Measurements from ENCODE around the gene NKX2-2.
A peak's percentile ranks its signal among the peaks of the same experiment; 100 is the strongest.

- TF ChIP-seq CTCF (IDR thresholded peaks at IDR 0.05; ENCODE audit: insufficient read depth, low read depth, low read length) (no peak), EZH2 (IDR thresholded peaks at IDR 0.05; ENCODE audit: insufficient read depth, low read length) (peak; percentile 88)
Measured at GRCh38 chr20:21521596-21522480, 8.0 kb upstream of the NKX2-2 start.

Data from astrocyte (in vitro differentiated cells and primary cell).